ENCODE measurements around the gene CCDC73. TPM values are rescaled to one million over a fixed set of nuclear protein-coding genes. Genes with fewer than 3 reads are reported as not detected.
"Not testable (repeated sequence)": the region's sequence is repeated elsewhere in the genome, so short reads cannot be mapped to it uniquely, and the experiment has no call there.

CCDC73 gene
- total RNA-seq, 1 donor from 2014 or later = not detected

DNA sequence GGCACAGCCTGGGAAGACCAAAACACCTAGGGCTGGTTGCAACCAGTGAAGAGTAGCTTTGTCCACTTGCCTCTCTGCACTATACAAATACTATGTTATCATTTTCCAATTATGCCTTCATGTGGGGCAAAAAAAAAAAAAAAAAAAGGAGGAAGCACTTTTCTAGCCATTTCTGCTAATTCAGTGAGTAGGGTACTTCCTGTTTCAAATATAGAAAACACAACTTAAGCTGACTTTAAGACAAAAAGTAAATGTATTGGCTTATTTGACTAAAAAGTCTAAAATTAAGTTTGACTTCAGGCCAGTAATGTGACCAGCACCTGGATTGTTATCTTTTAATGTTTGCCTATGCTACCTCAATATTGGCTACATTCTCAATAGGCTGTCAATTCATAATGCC is 15.3 kb downstream of the CCDC73 start:
- Mint-ChIP-seq H3K27me3 (peaks cover 3% of the 10 kb centered on the region), H3K4me3 (ENCODE audit: low read depth) (no peak overlapping the region)
- TF ChIP-seq, protein P1, sequence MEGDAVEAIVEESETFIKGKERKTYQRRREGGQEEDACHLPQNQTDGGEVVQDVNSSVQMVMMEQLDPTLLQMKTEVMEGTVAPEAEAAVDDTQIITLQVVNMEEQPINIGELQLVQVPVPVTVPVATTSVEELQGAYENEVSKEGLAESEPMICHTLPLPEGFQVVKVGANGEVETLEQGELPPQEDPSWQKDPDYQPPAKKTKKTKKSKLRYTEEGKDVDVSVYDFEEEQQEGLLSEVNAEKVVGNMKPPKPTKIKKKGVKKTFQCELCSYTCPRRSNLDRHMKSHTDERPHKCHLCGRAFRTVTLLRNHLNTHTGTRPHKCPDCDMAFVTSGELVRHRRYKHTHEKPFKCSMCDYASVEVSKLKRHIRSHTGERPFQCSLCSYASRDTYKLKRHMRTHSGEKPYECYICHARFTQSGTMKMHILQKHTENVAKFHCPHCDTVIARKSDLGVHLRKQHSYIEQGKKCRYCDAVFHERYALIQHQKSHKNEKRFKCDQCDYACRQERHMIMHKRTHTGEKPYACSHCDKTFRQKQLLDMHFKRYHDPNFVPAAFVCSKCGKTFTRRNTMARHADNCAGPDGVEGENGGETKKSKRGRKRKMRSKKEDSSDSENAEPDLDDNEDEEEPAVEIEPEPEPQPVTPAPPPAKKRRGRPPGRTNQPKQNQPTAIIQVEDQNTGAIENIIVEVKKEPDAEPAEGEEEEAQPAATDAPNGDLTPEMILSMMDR (IDR thresholded peaks at IDR 0.05; ENCODE audit: unreplicated experiment) = no peak

DNA sequence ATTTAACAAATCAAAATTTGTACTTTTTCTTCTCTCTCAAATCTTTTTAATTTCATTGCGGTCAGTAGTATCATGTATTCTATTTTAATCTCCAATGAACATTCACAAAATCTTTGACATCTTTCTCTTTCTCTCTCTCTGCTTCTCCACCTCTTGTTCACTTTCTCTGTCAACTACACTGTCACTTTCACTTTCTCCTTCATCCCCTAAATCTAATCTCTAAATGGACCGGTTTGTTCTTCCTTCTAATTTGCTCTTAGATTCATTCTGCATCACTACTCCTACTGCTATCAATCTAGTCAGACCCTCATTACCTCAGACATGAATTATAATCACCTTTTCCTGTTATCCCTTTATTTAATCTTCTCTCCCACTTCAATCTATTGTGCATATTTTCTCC is 18.6 kb downstream of the CCDC73 start:
- Mint-ChIP-seq H3K27me3 (peaks cover 3% of the 10 kb centered on the region), H3K9me3 (ENCODE audit: low read depth) (no peaks in the 10 kb centered on the region), H3K4me3 (ENCODE audit: low read depth) (no peak overlapping the region), H3K36me3 (ENCODE audit: insufficient read depth) (no peaks in the 10 kb centered on the region), H3K27ac (no peak overlapping the region), H3K4me1 (ENCODE audit: low read depth) (peaks cover 16% of the 10 kb centered on the region)
- DNase-seq (ENCODE audit: low spot score, unreplicated experiment) = no peak
- TF ChIP-seq, protein P1 (IDR thresholded peaks at IDR 0.05; ENCODE audit: unreplicated experiment) = no peak

More for the DNA sequence above, 15.3 kb downstream of the CCDC73 start:
- H3K27ac Mint-ChIP-seq = no peak overlapping the region
- no peaks in the 10 kb centered on the region for H3K36me3 Mint-ChIP-seq (ENCODE audit: insufficient read depth)
- H3K9me3 Mint-ChIP-seq (ENCODE audit: low read depth) = no peaks in the 10 kb centered on the region
- peaks cover 8% of the 10 kb centered on the region for H3K4me1 Mint-ChIP-seq (ENCODE audit: low read depth)
- no peak for DNase-seq (ENCODE audit: low spot score, unreplicated experiment)

DNA sequence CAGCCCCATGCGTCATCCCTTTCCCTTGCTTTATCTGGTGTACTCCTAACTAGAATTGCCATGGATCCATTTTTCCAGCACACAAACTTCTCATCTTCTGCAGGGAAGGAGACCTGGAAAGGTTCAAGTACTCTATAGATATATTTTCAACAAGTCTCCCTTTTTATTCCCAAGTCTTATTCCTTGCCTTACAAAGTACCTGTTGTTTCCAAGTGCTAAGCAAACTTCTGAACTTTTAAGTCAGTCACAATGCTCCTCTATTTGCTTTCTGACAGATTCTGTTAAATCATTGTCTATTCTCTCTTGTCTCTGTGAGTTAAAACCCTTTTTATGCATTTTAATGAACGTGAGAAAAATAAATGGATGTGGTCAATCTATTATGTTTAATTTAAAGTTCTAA is 20.4 kb downstream of the CCDC73 start:
- TF ChIP-seq, protein P1 (IDR thresholded peaks at IDR 0.05; ENCODE audit: unreplicated experiment) = no peak
- H3K27me3 Mint-ChIP-seq = peaks cover 3% of the 10 kb centered on the region
- peaks cover 14% of the 10 kb centered on the region for H3K4me1 Mint-ChIP-seq (ENCODE audit: low read depth)
- H3K4me3 Mint-ChIP-seq (ENCODE audit: low read depth) = no peak overlapping the region
- no peaks in the 10 kb centered on the region for H3K9me3 Mint-ChIP-seq (ENCODE audit: low read depth)
- no peak for DNase-seq (ENCODE audit: low spot score, unreplicated experiment)
- no peak overlapping the region for H3K27ac Mint-ChIP-seq
- H3K36me3 Mint-ChIP-seq (ENCODE audit: insufficient read depth) = no peaks in the 10 kb centered on the region

DNA sequence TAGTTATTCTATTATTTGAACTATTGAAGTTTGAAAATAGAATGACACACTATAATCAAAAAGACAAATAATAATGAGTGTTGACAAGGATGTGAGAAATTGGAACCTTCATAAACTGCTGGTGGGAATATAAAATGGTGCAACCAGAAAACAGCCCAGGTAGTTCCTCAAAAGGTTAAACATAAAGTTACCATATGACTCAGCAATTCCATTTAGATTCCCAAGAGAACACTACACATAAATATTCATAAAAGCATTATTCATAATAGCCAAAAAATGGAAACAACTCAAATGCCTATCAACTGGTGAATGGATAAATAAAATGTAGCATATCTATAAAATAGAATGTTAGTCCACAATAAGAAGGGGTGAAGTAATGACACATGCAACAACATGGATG is 21.7 kb downstream of the CCDC73 start:
- no peaks in the 10 kb centered on the region for H3K36me3 Mint-ChIP-seq (ENCODE audit: insufficient read depth)
- H3K27me3 Mint-ChIP-seq = peaks cover 3% of the 10 kb centered on the region
- peaks cover 12% of the 10 kb centered on the region for H3K4me1 Mint-ChIP-seq (ENCODE audit: low read depth)
- H3K9me3 Mint-ChIP-seq (ENCODE audit: low read depth) = no peaks in the 10 kb centered on the region
- H3K27ac Mint-ChIP-seq = no peak overlapping the region
- TF ChIP-seq, protein P1 (IDR thresholded peaks at IDR 0.05; ENCODE audit: unreplicated experiment) = no peak
- no peak for DNase-seq (ENCODE audit: low spot score, unreplicated experiment)
- no peak overlapping the region for H3K4me3 Mint-ChIP-seq (ENCODE audit: low read depth)

DNA sequence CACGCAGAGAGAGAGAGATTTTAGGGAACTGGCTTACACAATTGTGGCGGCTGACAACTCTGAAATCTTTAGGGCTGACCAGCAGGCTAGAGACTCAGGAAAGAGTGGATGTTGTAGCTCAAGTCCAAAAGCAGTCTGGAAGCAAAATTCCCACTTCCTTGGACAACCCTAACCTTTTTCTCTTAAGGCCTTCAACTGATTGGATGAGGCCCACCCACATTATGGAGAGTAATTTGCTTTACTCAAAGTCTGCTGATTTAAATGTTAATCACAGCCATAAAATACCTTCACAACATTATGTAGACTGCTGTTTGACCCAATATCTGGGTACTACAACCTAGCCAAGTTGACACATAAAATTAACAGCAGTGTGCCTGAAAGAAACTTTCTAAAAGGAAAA is 32.7 kb downstream of the CCDC73 start:
- H3K9me3 Mint-ChIP-seq (ENCODE audit: low read depth) = peaks cover 15% of the 10 kb centered on the region
- not testable (repeated sequence) for H3K4me1 Mint-ChIP-seq (ENCODE audit: low read depth); H3K27ac Mint-ChIP-seq; DNase-seq (ENCODE audit: low spot score, unreplicated experiment); H3K36me3 Mint-ChIP-seq (ENCODE audit: insufficient read depth); H3K27me3 Mint-ChIP-seq; H3K4me3 Mint-ChIP-seq (ENCODE audit: low read depth)

DNA sequence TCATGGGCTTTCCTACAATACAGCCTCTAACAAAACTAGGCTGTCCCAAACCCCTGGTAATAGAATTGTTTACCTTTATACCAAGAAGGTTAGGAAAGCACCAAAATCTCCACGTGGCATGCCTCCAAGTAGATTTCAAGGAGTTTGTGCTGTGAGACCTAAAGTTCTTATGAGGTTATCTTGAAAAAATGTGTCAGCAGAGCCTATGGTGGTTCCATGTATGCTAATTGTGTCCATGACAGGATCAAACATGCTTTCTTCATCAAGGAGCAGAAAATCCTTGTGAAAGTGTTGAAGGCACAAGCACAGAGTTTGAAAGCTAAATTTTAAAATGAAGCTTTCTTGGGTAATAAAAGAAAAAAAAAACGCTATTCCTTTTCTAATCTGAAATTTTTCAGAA is 36.2 kb downstream of the CCDC73 start:
- peaks cover 1% of the 10 kb centered on the region for H3K36me3 Mint-ChIP-seq (ENCODE audit: insufficient read depth)
- peaks cover 4% of the 10 kb centered on the region for H3K27me3 Mint-ChIP-seq
- TF ChIP-seq, protein P1 (IDR thresholded peaks at IDR 0.05; ENCODE audit: unreplicated experiment) = no peak
- H3K4me1 Mint-ChIP-seq (ENCODE audit: low read depth) = peaks cover 5% of the 10 kb centered on the region
- no peak for DNase-seq (ENCODE audit: low spot score, unreplicated experiment)
- no peak overlapping the region for H3K4me3 Mint-ChIP-seq (ENCODE audit: low read depth)
- H3K27ac Mint-ChIP-seq = no peak overlapping the region
- peaks cover 4% of the 10 kb centered on the region for H3K9me3 Mint-ChIP-seq (ENCODE audit: low read depth)

DNA sequence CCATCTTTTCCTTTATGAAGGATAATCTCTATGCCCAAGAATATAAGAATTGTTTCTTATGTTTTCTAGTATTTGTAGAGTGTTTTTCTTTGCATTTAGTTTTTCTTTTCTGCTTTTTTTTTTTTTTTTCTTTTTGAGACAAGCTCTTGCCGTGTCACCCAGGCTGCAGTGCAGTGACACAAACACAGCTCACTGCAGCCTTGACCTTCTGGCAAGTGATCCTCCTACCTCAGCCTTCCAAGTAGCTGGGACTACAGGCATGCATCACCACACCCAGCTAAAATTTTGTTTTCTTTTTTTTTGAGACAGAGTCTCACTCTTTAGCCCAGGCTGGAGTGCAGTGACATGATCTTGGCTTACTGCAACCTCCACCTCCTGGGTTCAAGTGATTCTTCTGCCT is 41.3 kb downstream of the CCDC73 start:
- H3K9me3 Mint-ChIP-seq (ENCODE audit: low read depth); H3K27ac Mint-ChIP-seq: not testable (repeated sequence)

More for the DNA sequence above, 41.3 kb downstream of the CCDC73 start:
- H3K36me3 Mint-ChIP-seq (ENCODE audit: insufficient read depth); H3K4me1 Mint-ChIP-seq (ENCODE audit: low read depth); H3K4me3 Mint-ChIP-seq (ENCODE audit: low read depth); H3K27me3 Mint-ChIP-seq; DNase-seq (ENCODE audit: low spot score, unreplicated experiment): not testable (repeated sequence)
